Hepatocyte (in vitro differentiated cells): ENCODE measurements around the gene OXSR1. TPM values are rescaled to one million over a fixed set of nuclear protein-coding genes. Genes with fewer than 3 reads are reported as not detected.

Source experiments
- DNase-seq: peaks from one replicate; pipeline ENCODE4 v3.0.0-alpha.2; 2016; ENCODE audit warnings: low spot score
- H2AFZ ChIP-seq: fragments of 200-600 bp; sonication (generic); 2 replicates; pipeline ENCODE4 v1.6.0; 2016; ENCODE audit warnings: antibody characterized with exemption, mild to moderate bottlenecking
- H3K27ac ChIP-seq: fragments of 200-600 bp; sonication (generic); 2 replicates; pipeline ENCODE4 v1.5.1; 2016; ENCODE audit warnings: mild to moderate bottlenecking
- H3K27me3 ChIP-seq: fragments of 200-600 bp; sonication (generic); 2 replicates; pipeline ENCODE4 v1.6.1; 2016
- H3K36me3 ChIP-seq: fragments of 200-600 bp; sonication (generic); replicated peaks from 2 replicates; pipeline ENCODE4 v1.5.1; 2016; ENCODE audit warnings: low read depth; ENCODE audit not compliant: insufficient read depth
- H3K4me1 ChIP-seq: fragments of 200-600 bp; sonication (generic); 2 replicates; pipeline ENCODE4 v1.5.1; 2016; ENCODE audit warnings: mild to moderate bottlenecking, moderate library complexity; ENCODE audit not compliant: insufficient read depth
- H3K4me2 ChIP-seq: fragments of 200-600 bp; sonication (generic); 2 replicates; pipeline ENCODE4 v1.6.0; 2016
- H3K4me3 ChIP-seq: fragments of 200-600 bp; sonication (generic); 2 replicates; pipeline ENCODE4 v1.5.1; 2016; ENCODE audit warnings: mild to moderate bottlenecking
- H3K79me2 ChIP-seq: fragments of 200-600 bp; sonication (generic); 2 replicates; pipeline ENCODE4 v1.6.0; 2017; ENCODE audit warnings: mild to moderate bottlenecking
- H3K9me2 ChIP-seq: fragments of 200-600 bp; sonication (generic); replicated peaks from 2 replicates; pipeline ENCODE4 v1.6.0; 2017; ENCODE audit warnings: mild to moderate bottlenecking; ENCODE audit not compliant: insufficient read depth
- H3K9me3 ChIP-seq: fragments of 200-600 bp; sonication (generic); 2 replicates; pipeline ENCODE4 v1.5.1; 2016; ENCODE audit warnings: low read depth, mild to moderate bottlenecking
- H4K20me1 ChIP-seq: fragments of 200-600 bp; sonication (generic); 2 replicates; pipeline ENCODE4 v1.6.0; 2016; ENCODE audit warnings: mild to moderate bottlenecking; ENCODE audit not compliant: insufficient read depth, poor library complexity, severe bottlenecking
- EZH2 ChIP-seq: fragments of 200-600 bp; sonication (generic); IDR thresholded peaks from 2 replicates; pipeline ENCODE4 v1.6.1; 2016; ENCODE audit warnings: antibody characterized with exemption, mild to moderate bottlenecking, borderline replicate concordance
- EZH2phosphoT487 ChIP-seq: fragments of 200-600 bp; sonication (generic); IDR thresholded peaks from one replicate; pipeline ENCODE4 v1.6.1; 2018; ENCODE audit warnings: antibody characterized with exemption, mild to moderate bottlenecking, low read depth, moderate library complexity; ENCODE audit not compliant: unreplicated experiment, severe bottlenecking
- WGBS: methylation state at CpG from one replicate; pipeline ENCODE4 v1.1.6; 2016; ENCODE audit warnings: low lambda C conversion rate; ENCODE audit errors: missing lambda C conversion rate; 5-methylcytosine and 5-hydroxymethylcytosine counted together
- polyA plus RNA-seq: library from polyadenylated mRNA; unstranded; fragments of >200 nt; fragmentation: Nextera tagmentation; extraction: Ambion mirVana; gene quantifications from 2 replicates; pipeline ENCODE4 v1.2.1, GENCODE V29; 2016
- total RNA-seq: library from RNA; depleted of rRNA; stranded (reverse); fragments of >200 nt; gene quantifications from 2 replicates; pipeline ENCODE4 v1.2.3, GENCODE V29; 2014
- TF ChIP-seq, protein P1 (sequence below): fragments of 200-600 bp; sonication (generic); IDR thresholded peaks from 2 replicates; pipeline ENCODE4 v1.5.1; 2016; ENCODE audit warnings: antibody characterized with exemption, mild to moderate bottlenecking; ENCODE audit not compliant: poor library complexity

The OXSR1 gene
- total and polyA plus RNA-seq, 2 experiments from 2014 or later: 15.7 to 30.7 TPM

DNA sequence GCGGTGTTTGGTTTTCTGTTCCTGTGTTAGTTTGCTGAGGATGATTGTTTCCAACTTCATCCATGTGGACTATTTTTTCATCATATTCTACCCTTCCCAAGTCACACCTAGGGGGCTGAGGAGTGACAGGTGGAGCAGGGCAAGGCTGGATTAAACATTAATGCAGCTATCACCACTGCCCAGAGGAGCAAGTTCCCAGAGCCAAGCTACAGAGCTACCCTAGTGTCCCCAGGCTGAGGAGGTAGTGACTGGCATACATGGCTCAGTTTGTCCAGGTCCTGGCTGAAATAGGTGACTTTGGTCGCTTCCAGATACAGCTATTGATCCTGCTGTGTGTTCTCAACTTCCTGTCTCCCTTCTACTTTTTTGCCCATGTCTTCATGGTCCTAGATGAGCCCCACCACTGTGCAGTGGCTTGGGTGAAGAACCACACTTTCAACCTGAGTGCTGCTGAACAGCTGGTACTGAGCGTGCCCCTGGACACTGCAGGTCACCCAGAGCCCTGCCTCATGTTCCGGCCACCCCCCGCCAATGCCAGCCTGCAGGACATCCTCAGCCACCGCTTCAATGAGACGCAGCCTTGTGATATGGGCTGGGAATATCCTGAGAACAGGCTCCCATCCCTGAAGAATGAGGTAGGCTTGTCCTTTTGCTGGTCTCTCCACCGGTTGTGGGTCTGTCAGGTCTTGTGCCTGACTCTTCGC is 100.4 kb downstream of the OXSR1 start, which contains the start of gene SLC22A13:
SLC22A13 (plus strand) TSS at position 209 of the 704 bp plus-strand sequence; CDS start at position 258, 49 bp downstream.
- H3K9me3 ChIP-seq: no peaks in the 10 kb centered on the region
- H4K20me1 ChIP-seq: no peaks in the 10 kb centered on the region
- DNase-seq: no peak
- H3K9me2 ChIP-seq: no peaks in the 10 kb centered on the region
- no peaks in the 10 kb centered on the region for H3K36me3 ChIP-seq
- H3K27ac ChIP-seq: no peak within 1 kb of the TSS
- TF ChIP-seq, protein P1, sequence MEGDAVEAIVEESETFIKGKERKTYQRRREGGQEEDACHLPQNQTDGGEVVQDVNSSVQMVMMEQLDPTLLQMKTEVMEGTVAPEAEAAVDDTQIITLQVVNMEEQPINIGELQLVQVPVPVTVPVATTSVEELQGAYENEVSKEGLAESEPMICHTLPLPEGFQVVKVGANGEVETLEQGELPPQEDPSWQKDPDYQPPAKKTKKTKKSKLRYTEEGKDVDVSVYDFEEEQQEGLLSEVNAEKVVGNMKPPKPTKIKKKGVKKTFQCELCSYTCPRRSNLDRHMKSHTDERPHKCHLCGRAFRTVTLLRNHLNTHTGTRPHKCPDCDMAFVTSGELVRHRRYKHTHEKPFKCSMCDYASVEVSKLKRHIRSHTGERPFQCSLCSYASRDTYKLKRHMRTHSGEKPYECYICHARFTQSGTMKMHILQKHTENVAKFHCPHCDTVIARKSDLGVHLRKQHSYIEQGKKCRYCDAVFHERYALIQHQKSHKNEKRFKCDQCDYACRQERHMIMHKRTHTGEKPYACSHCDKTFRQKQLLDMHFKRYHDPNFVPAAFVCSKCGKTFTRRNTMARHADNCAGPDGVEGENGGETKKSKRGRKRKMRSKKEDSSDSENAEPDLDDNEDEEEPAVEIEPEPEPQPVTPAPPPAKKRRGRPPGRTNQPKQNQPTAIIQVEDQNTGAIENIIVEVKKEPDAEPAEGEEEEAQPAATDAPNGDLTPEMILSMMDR: no peak
- TF ChIP-seq EZH2phosphoT487 (no peak), EZH2 (no peak)
- WGBS: 95% methylated on average over 9 of the region's 9 CpGs
- H3K4me3 ChIP-seq: no peak within 1 kb of the TSS
- no peak within 1 kb of the TSS for H3K4me2 ChIP-seq
- H3K79me2 ChIP-seq: no peaks in the 10 kb centered on the region
- no peaks in the 10 kb centered on the region for H3K27me3 ChIP-seq
- H3K4me1 ChIP-seq: no peaks in the 10 kb centered on the region
- H2AFZ ChIP-seq: no peak within 1 kb of the TSS

DNA sequence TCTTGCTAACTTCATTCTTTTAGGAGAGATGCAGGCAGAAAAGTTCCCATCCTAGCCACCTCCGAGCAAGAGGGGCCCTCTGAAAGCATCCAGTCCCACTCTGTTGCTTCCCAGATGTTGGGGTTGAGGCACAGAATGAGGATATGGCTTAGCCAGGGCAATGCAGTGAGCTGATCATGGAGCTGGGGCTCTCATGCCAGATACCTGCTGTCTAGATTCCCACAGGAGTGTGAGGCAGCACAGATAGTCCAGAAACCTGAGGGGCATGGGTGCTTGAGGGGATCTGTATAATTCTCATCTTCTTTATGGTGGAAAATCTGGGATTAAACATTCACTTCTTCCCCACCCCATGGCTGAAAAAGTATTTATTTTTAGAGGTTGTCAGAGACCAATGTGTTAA is 101.5 kb downstream of the OXSR1 start:
- Histone ChIP-seq H3K27ac (no peak overlapping the region), H3K9me2 (no peaks in the 10 kb centered on the region)

DNA sequence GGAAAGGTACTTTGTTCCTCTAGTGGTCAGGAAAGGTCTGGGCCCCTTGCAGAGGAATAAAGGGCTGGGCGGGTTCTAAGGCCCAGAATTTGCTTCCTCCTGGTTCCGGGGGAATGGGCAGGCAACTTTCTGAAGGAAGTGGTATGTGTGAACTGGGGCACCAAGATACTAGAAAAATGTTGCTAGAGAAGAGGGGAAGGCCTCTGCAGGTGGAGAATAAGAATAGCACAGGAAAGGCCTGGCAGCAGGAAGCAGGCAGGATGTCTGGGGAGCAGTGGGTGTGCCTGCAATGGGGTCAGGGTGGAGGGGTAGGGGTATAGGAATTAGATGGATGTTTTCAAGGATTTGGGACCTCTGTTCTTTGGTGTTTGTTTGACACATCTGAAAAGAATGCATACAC is 102.3 kb downstream of the OXSR1 start:
- Histone ChIP-seq H2AFZ (no peak overlapping the region), H3K27ac (no peak overlapping the region), H3K9me2 (no peaks in the 10 kb centered on the region), H3K4me3 (no peak overlapping the region), H3K36me3 (no peaks in the 10 kb centered on the region), H3K4me2 (no peak overlapping the region), H3K9me3 (no peaks in the 10 kb centered on the region), H3K79me2 (no peaks in the 10 kb centered on the region), H3K4me1 (no peaks in the 10 kb centered on the region), H4K20me1 (no peaks in the 10 kb centered on the region), H3K27me3 (no peaks in the 10 kb centered on the region)
- 90% methylated on average over 2 of the region's 2 CpGs for whole genome bisulfite sequencing
- TF ChIP-seq EZH2: no peak
- DNase-seq: no peak

More for the DNA sequence above, 101.5 kb downstream of the OXSR1 start:
- H2AFZ ChIP-seq: no peak overlapping the region
- no peak overlapping the region for H3K4me3 ChIP-seq
- TF ChIP-seq EZH2: no peak
- TF ChIP-seq, protein P1: no peak
- no peak for TF ChIP-seq EZH2phosphoT487
- no peaks in the 10 kb centered on the region for H3K9me3 ChIP-seq
- H3K4me2 ChIP-seq: no peak overlapping the region
- DNase-seq: no peak
- H3K4me1 ChIP-seq: no peaks in the 10 kb centered on the region
- no peaks in the 10 kb centered on the region for H3K27me3 ChIP-seq
- H3K79me2 ChIP-seq: no peaks in the 10 kb centered on the region
- no peaks in the 10 kb centered on the region for H3K36me3 ChIP-seq
- no peaks in the 10 kb centered on the region for H4K20me1 ChIP-seq
- WGBS: 80% methylated on average over 1 of the region's 1 CpG

DNA sequence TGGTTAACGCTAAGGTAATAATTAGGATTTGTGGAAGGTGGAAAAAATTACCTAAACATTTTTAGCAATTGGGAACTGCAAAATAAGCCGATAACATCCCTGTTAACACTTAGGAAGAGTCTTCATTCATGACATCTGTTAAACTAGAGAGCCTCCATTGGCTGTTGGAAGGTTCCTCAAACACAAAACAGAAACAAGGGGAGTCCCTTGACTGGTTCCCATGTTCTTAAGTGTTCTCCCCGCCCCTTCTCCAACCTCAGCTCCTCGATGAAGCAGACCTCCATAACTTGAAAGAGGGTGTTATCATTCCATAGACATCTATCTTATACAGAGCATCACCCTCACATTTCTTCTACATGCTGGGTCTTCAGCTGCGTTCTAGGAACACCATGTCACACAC is 102.8 kb downstream of the OXSR1 start:
- Histone ChIP-seq H3K4me1 (no peaks in the 10 kb centered on the region), H2AFZ (no peak overlapping the region), H3K79me2 (no peaks in the 10 kb centered on the region), H4K20me1 (no peaks in the 10 kb centered on the region), H3K4me2 (no peak overlapping the region), H3K27me3 (no peaks in the 10 kb centered on the region), H3K9me2 (no peaks in the 10 kb centered on the region), H3K27ac (no peak overlapping the region), H3K4me3 (no peak overlapping the region), H3K36me3 (no peaks in the 10 kb centered on the region), H3K9me3 (no peaks in the 10 kb centered on the region)
- no peak for TF ChIP-seq EZH2phosphoT487
- TF ChIP-seq EZH2: no peak
- TF ChIP-seq, protein P1: no peak
- DNase-seq: no peak
- WGBS: 84% methylated on average over 5 of the region's 5 CpGs
